ENCODE results near the gene ANKRD55. TPM values are rescaled to one million over a fixed set of nuclear protein-coding genes. Genes with fewer than 3 reads are reported as not detected.

ANKRD55 gene
- total and polyA plus RNA-seq, 2 donors (not counting 3 experiments of a cell fraction or from before 2014, with no cell fraction given): 1.4 to 2.1 TPM

- Histone ChIP-seq H3K36me3 (ENCODE audit: control insufficient read depth in 2 of 2, extremely low read depth in 1 of 2, insufficient read depth in 2 of 2, low read length in 2 of 2) (no peaks in the 10 kb centered on the region), H3K79me2 (ENCODE audit: control insufficient read depth, insufficient read depth, low read length) (no peaks in the 10 kb centered on the region), H3K27ac (ENCODE audit: insufficient read depth, low read depth, low read length) (no peak overlapping the region), H3K4me2 (ENCODE audit: insufficient read depth, low read length) (no peak overlapping the region), H3K4me3 (replicated peaks in 1 of 3; ENCODE audit: insufficient read depth in 1 of 3, low read depth in 1 of 3, low read length in 3 of 3) (no peak overlapping the region), H3K9me1 (replicated peaks; ENCODE audit: control insufficient read depth, extremely low read depth, insufficient read depth, low read length) (no peaks in the 10 kb centered on the region), H2AFZ (ENCODE audit: low read depth, low read length) (no peak overlapping the region), H4K20me1 (replicated peaks; ENCODE audit: control insufficient read depth, extremely low read depth, insufficient read depth, low read length) (no peaks in the 10 kb centered on the region), H3K4me1 (ENCODE audit: control insufficient read depth, extremely low read depth, insufficient read depth, low read length) (peaks cover 15% of the 10 kb centered on the region), H3K9me3 (replicated peaks; ENCODE audit: control insufficient read depth, insufficient read depth, low read length) (no peaks in the 10 kb centered on the region), H3K27me3 (ENCODE audit: control insufficient read depth in 2 of 2, insufficient read depth in 2 of 2, low read length in 2 of 2) (no peaks in the 10 kb centered on the region), H3K9ac (replicated peaks; ENCODE audit: extremely low read depth, insufficient read depth, low read length) (no peak overlapping the region)
- dilution Hi-C loops (cut with MboI; ENCODE audit: extremely low pct_ligation_motif_present, low sequenced_read_pairs): no loop called here
- ChIA-PET POLR2A (no interaction called here), CTCF (no interaction called here)
- DNase-seq (ENCODE audit: low read depth, low spot score): no peak
- intact Hi-C loops (cut with micrococcal nuclease): no loop called here
- TF ChIP-seq JUN (IDR thresholded peaks at IDR 0.05; ENCODE audit: borderline replicate concordance, insufficient read depth, insufficient read length, low read depth): no peak
- TF ChIP-seq EZH2 (IDR thresholded peaks at IDR 0.05; ENCODE audit: borderline replicate concordance, low read depth, low read length, severe bottlenecking): no peak
- no peak for TF ChIP-seq MYC (IDR thresholded peaks at IDR 0.05; ENCODE audit: low read depth, low read length)
- no peak for TF ChIP-seq POLR2AphosphoS5 (IDR thresholded peaks at IDR 0.05; ENCODE audit: insufficient read depth, low read depth, low read length)
- TF ChIP-seq MAX (IDR thresholded peaks at IDR 0.05; ENCODE audit: insufficient read depth, insufficient read length): no peak
- TF ChIP-seq POLR2A (IDR thresholded peaks at IDR 0.05; ENCODE audit: low read depth, low read length): no peak
- no peak for TF ChIP-seq FOS (IDR thresholded peaks at IDR 0.05; ENCODE audit: borderline replicate concordance, insufficient read depth, low read length)
- no peak for TF ChIP-seq CTCF (IDR thresholded peaks at IDR 0.05; ENCODE audit: extremely low read depth in 1 of 2, insufficient read depth in 1 of 2, low read depth in 1 of 2, low read length in 2 of 2)
- no peak for TF ChIP-seq GATA2 (IDR thresholded peaks at IDR 0.05; ENCODE audit: insufficient read depth, insufficient read length, low read depth, low read length)
- FAIRE-seq: no peak
- BruUV-seq (replicated peaks): no TSS peak
Observed at GRCh38 chr5:56088431-56088949, 144.6 kb downstream of the ANKRD55 start.

Data from endothelial cell of umbilical vein (primary cell).